Measurements from ENCODE around the gene MEIOC.

MEIOC gene

GRCh38 chr17:44646280-44646679, 10.0 kb upstream of the MEIOC start:
- Histone ChIP-seq H3K4me1 (ENCODE audit: control insufficient read depth, insufficient read depth, low read length) (no peaks in the 10 kb centered on the region), H3K36me3 (ENCODE audit: control insufficient read depth, insufficient read depth, low read length) (no peaks in the 10 kb centered on the region), H3K9me3 (ENCODE audit: control insufficient read depth, low read length) (no peaks in the 10 kb centered on the region), H3K4me3 (ENCODE audit: insufficient read depth, low read depth, low read length) (no peak overlapping the region), H3K27ac (ENCODE audit: insufficient read depth, low read depth, low read length, poor library complexity, severe bottlenecking) (no peak overlapping the region), H3K27me3 (ENCODE audit: control insufficient read depth, insufficient read depth, low read length, poor library complexity, severe bottlenecking) (no peaks in the 10 kb centered on the region)
- WGBS, 2 experiments: 93 to 95% methylated on average over 3 to 4 of the region's 4 CpGs

- H3K4me1 ChIP-seq (ENCODE audit: control insufficient read depth, insufficient read depth, low read length): no peaks in the 10 kb centered on the region
- no peak overlapping the region for H3K27ac ChIP-seq (ENCODE audit: insufficient read depth, low read depth, low read length, poor library complexity, severe bottlenecking)
- H3K36me3 ChIP-seq (ENCODE audit: control insufficient read depth, insufficient read depth, low read length): no peaks in the 10 kb centered on the region
- H3K9me3 ChIP-seq (ENCODE audit: control insufficient read depth, low read length): no peaks in the 10 kb centered on the region
- no peak overlapping the region for H3K4me3 ChIP-seq (ENCODE audit: insufficient read depth, low read depth, low read length)
- no peaks in the 10 kb centered on the region for H3K27me3 ChIP-seq (ENCODE audit: control insufficient read depth, insufficient read depth, low read length, poor library complexity, severe bottlenecking)
Measured at GRCh38 chr17:44647736-44648135, 8.5 kb upstream of the MEIOC start.

GRCh38 chr17:44648963-44649362, 7.3 kb upstream of the MEIOC start:
- WGBS, 2 experiments: 73 to 82% methylated on average over 2 of the region's 2 CpGs
- no peaks in the 10 kb centered on the region for H3K27me3 ChIP-seq (ENCODE audit: control insufficient read depth, insufficient read depth, low read length, poor library complexity, severe bottlenecking)

GRCh38 chr17:44651228-44651627, 5.0 kb upstream of the MEIOC start:
- no peaks in the 10 kb centered on the region for H3K4me1 ChIP-seq (ENCODE audit: control insufficient read depth, insufficient read depth, low read length)
- H3K27ac ChIP-seq (ENCODE audit: insufficient read depth, low read depth, low read length, poor library complexity, severe bottlenecking): no peak overlapping the region
- no peaks in the 10 kb centered on the region for H3K9me3 ChIP-seq (ENCODE audit: control insufficient read depth, low read length)
- peaks cover 23% of the 10 kb centered on the region for H3K27me3 ChIP-seq (ENCODE audit: control insufficient read depth, insufficient read depth, low read length, poor library complexity, severe bottlenecking)
- WGBS, 2 experiments: 90 to 98% methylated on average over 4 to 5 of the region's 5 CpGs
- H3K4me3 ChIP-seq (ENCODE audit: insufficient read depth, low read depth, low read length): no peak overlapping the region
- no peaks in the 10 kb centered on the region for H3K36me3 ChIP-seq (ENCODE audit: control insufficient read depth, insufficient read depth, low read length)

More at GRCh38 chr17:44648963-44649362, 7.3 kb upstream of the MEIOC start:
- H3K36me3 ChIP-seq (ENCODE audit: control insufficient read depth, insufficient read depth, low read length): no peaks in the 10 kb centered on the region
- H3K27ac ChIP-seq (ENCODE audit: insufficient read depth, low read depth, low read length, poor library complexity, severe bottlenecking): no peak overlapping the region
- H3K4me1 ChIP-seq (ENCODE audit: control insufficient read depth, insufficient read depth, low read length): no peaks in the 10 kb centered on the region
- no peak overlapping the region for H3K4me3 ChIP-seq (ENCODE audit: insufficient read depth, low read depth, low read length)
- no peaks in the 10 kb centered on the region for H3K9me3 ChIP-seq (ENCODE audit: control insufficient read depth, low read length)

- WGBS, 2 experiments: 82 to 85% methylated on average over 7 to 8 of the region's 8 CpGs
- Histone ChIP-seq H3K4me1 (ENCODE audit: control insufficient read depth, insufficient read depth, low read length) (no peaks in the 10 kb centered on the region), H3K9me3 (ENCODE audit: control insufficient read depth, low read length) (no peaks in the 10 kb centered on the region), H3K4me3 (ENCODE audit: insufficient read depth, low read depth, low read length) (no peak overlapping the region), H3K36me3 (ENCODE audit: control insufficient read depth, insufficient read depth, low read length) (no peaks in the 10 kb centered on the region), H3K27me3 (ENCODE audit: control insufficient read depth, insufficient read depth, low read length, poor library complexity, severe bottlenecking) (peaks cover 38% of the 10 kb centered on the region), H3K27ac (ENCODE audit: insufficient read depth, low read depth, low read length, poor library complexity, severe bottlenecking) (no peak overlapping the region)
Measured at GRCh38 chr17:44652727-44653126, 3.5 kb upstream of the MEIOC start.

- Histone ChIP-seq H3K36me3 (ENCODE audit: control insufficient read depth, insufficient read depth, low read length) (no peaks in the 10 kb centered on the region), H3K9me3 (ENCODE audit: control insufficient read depth, low read length) (no peaks in the 10 kb centered on the region), H3K4me3 (ENCODE audit: insufficient read depth, low read depth, low read length) (no peak overlapping the region), H3K4me1 (ENCODE audit: control insufficient read depth, insufficient read depth, low read length) (no peaks in the 10 kb centered on the region), H3K27me3 (ENCODE audit: control insufficient read depth, insufficient read depth, low read length, poor library complexity, severe bottlenecking) (peaks cover 41% of the 10 kb centered on the region), H3K27ac (ENCODE audit: insufficient read depth, low read depth, low read length, poor library complexity, severe bottlenecking) (no peak overlapping the region)
- WGBS, 2 experiments: 94 to 97% methylated on average over 3 of the region's 3 CpGs
Measured at GRCh38 chr17:44653384-44653783, 2.9 kb upstream of the MEIOC start.

- no peaks in the 10 kb centered on the region for H3K4me1 ChIP-seq (ENCODE audit: control insufficient read depth, insufficient read depth, low read length)
- H3K9me3 ChIP-seq (ENCODE audit: control insufficient read depth, low read length): no peaks in the 10 kb centered on the region
- no peak overlapping the region for H3K27ac ChIP-seq (ENCODE audit: insufficient read depth, low read depth, low read length, poor library complexity, severe bottlenecking)
- peaks cover 41% of the 10 kb centered on the region for H3K27me3 ChIP-seq (ENCODE audit: control insufficient read depth, insufficient read depth, low read length, poor library complexity, severe bottlenecking)
- H3K36me3 ChIP-seq (ENCODE audit: control insufficient read depth, insufficient read depth, low read length): no peaks in the 10 kb centered on the region
- no peak overlapping the region for H3K4me3 ChIP-seq (ENCODE audit: insufficient read depth, low read depth, low read length)
- WGBS, 2 experiments: 60 to 92% methylated on average over 1 of the region's 1 CpG
Measured at GRCh38 chr17:44653954-44654353, 2.3 kb upstream of the MEIOC start.

- no peak overlapping the region for H3K27ac ChIP-seq (ENCODE audit: insufficient read depth, low read depth, low read length, poor library complexity, severe bottlenecking)
- no peaks in the 10 kb centered on the region for H3K4me1 ChIP-seq (ENCODE audit: control insufficient read depth, insufficient read depth, low read length)
- 92 to 100% methylated on average over 1 of the region's 2 CpGs for WGBS, 2 experiments
- H3K9me3 ChIP-seq (ENCODE audit: control insufficient read depth, low read length): no peaks in the 10 kb centered on the region
- no peaks in the 10 kb centered on the region for H3K36me3 ChIP-seq (ENCODE audit: control insufficient read depth, insufficient read depth, low read length)
- peaks cover 13% of the 10 kb centered on the region for H3K27me3 ChIP-seq (ENCODE audit: control insufficient read depth, insufficient read depth, low read length, poor library complexity, severe bottlenecking)
- no peak overlapping the region for H3K4me3 ChIP-seq (ENCODE audit: insufficient read depth, low read depth, low read length)
Measured at GRCh38 chr17:44661835-44662234, 5.6 kb downstream of the MEIOC start.

- Histone ChIP-seq H3K4me3 (ENCODE audit: insufficient read depth, low read depth, low read length) (no peak overlapping the region), H3K9me3 (ENCODE audit: control insufficient read depth, low read length) (no peaks in the 10 kb centered on the region), H3K27ac (ENCODE audit: insufficient read depth, low read depth, low read length, poor library complexity, severe bottlenecking) (no peak overlapping the region), H3K4me1 (ENCODE audit: control insufficient read depth, insufficient read depth, low read length) (no peaks in the 10 kb centered on the region), H3K36me3 (ENCODE audit: control insufficient read depth, insufficient read depth, low read length) (no peaks in the 10 kb centered on the region), H3K27me3 (ENCODE audit: control insufficient read depth, insufficient read depth, low read length, poor library complexity, severe bottlenecking) (peaks cover under 1% of the 10 kb centered on the region)
- 71 to 92% methylated on average over 1 of the region's 1 CpG for WGBS, 2 experiments
Measured at GRCh38 chr17:44663095-44663494, 6.8 kb downstream of the MEIOC start.

- Histone ChIP-seq H3K4me3 (ENCODE audit: insufficient read depth, low read depth, low read length) (no peak overlapping the region), H3K4me1 (ENCODE audit: control insufficient read depth, insufficient read depth, low read length) (no peaks in the 10 kb centered on the region), H3K9me3 (ENCODE audit: control insufficient read depth, low read length) (no peaks in the 10 kb centered on the region), H3K36me3 (ENCODE audit: control insufficient read depth, insufficient read depth, low read length) (no peaks in the 10 kb centered on the region), H3K27me3 (ENCODE audit: control insufficient read depth, insufficient read depth, low read length, poor library complexity, severe bottlenecking) (no peaks in the 10 kb centered on the region), H3K27ac (ENCODE audit: insufficient read depth, low read depth, low read length, poor library complexity, severe bottlenecking) (no peak overlapping the region)
- 100% methylated on average over 1 of the region's 1 CpG; no CpG with 5 or more reads in 1 of the 2 experiments for WGBS, 2 experiments
Measured at GRCh38 chr17:44664867-44665266, 8.6 kb downstream of the MEIOC start.

GRCh38 chr17:44666006-44666405, 9.7 kb downstream of the MEIOC start:
- WGBS, 2 experiments: no CpG with 5 or more reads among the region's 1 CpG
- H3K9me3 ChIP-seq (ENCODE audit: control insufficient read depth, low read length): no peaks in the 10 kb centered on the region
- no peak overlapping the region for H3K27ac ChIP-seq (ENCODE audit: insufficient read depth, low read depth, low read length, poor library complexity, severe bottlenecking)
- no peak overlapping the region for H3K4me3 ChIP-seq (ENCODE audit: insufficient read depth, low read depth, low read length)
- H3K36me3 ChIP-seq (ENCODE audit: control insufficient read depth, insufficient read depth, low read length): no peaks in the 10 kb centered on the region
- H3K4me1 ChIP-seq (ENCODE audit: control insufficient read depth, insufficient read depth, low read length): no peaks in the 10 kb centered on the region
- H3K27me3 ChIP-seq (ENCODE audit: control insufficient read depth, insufficient read depth, low read length, poor library complexity, severe bottlenecking): no peaks in the 10 kb centered on the region

Measured in ectodermal cell (in vitro differentiated cells).